Gastroesophageal sphincter (tissue), 3 donors: ENCODE data around the gene MRPS15.

Source experiments
- POLR2A ChIP-seq, 2 donors: fragments of 450-650 bp; IDR thresholded peaks; one replicate each; pipeline ENCODE4 v1.6.1; 2017; ENCODE audit warnings: antibody characterized with exemption in 2 of 2, mild to moderate bottlenecking in 2 of 2, moderate library complexity in 1 of 2
- POLR2AphosphoS5 ChIP-seq: sonication (generic); formaldehyde crosslinking; IDR thresholded peaks from one replicate; pipeline ENCODE4 v1.6.1; 2017; ENCODE audit warnings: antibody characterized with exemption
- TF ChIP-seq, protein P1 (sequence below), 4 experiments: fragments of 200-600 bp in 2 of 4; fragments of 450-650 bp in 2 of 4; sonication (generic) in 1 of 4; IDR thresholded peaks; one replicate each; pipeline ENCODE4 v1.5.1; 2017 to 2019; ENCODE audit warnings: antibody characterized with exemption in 4 of 4, mild to moderate bottlenecking in 2 of 4, moderate library complexity in 2 of 4

DNA sequence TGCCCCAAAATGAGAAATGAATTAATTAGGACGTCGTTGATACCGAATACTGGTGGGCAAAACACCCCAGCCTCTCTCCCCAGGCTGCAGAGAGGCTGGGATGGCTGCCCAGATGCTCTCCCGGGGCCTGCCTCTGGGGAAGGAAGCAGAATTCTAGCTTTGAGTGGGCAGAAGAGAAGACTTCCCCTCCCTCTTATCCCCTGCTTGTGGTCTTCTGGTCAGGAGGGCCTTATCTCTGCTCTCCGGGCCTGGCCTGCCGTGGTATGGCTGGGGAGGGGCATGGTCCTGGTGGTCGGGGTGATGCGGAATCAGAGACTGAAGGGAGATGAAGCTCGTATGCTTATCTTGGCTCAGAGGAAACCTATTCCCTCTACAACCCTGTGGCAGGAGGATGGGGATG lies 28.3 kb upstream of the MRPS15 start:
- TF ChIP-seq POLR2A (IDR thresholded peaks at IDR 0.05) (no peak), POLR2AphosphoS5 (no peak)
- TF ChIP-seq, protein P1, sequence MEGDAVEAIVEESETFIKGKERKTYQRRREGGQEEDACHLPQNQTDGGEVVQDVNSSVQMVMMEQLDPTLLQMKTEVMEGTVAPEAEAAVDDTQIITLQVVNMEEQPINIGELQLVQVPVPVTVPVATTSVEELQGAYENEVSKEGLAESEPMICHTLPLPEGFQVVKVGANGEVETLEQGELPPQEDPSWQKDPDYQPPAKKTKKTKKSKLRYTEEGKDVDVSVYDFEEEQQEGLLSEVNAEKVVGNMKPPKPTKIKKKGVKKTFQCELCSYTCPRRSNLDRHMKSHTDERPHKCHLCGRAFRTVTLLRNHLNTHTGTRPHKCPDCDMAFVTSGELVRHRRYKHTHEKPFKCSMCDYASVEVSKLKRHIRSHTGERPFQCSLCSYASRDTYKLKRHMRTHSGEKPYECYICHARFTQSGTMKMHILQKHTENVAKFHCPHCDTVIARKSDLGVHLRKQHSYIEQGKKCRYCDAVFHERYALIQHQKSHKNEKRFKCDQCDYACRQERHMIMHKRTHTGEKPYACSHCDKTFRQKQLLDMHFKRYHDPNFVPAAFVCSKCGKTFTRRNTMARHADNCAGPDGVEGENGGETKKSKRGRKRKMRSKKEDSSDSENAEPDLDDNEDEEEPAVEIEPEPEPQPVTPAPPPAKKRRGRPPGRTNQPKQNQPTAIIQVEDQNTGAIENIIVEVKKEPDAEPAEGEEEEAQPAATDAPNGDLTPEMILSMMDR (IDR thresholded peaks at IDR 0.05): no peak
